AG20443 (cell line): ENCODE measurements around the gene MTRF1L.
"Not testable (repeated sequence)": the region's sequence is repeated elsewhere in the genome, so short reads cannot be mapped to it uniquely, and the experiment has no call there.

Experiments
- DNase-seq: peaks from one replicate; pipeline ENCODE4 v3.0.0; 2012; ENCODE audit warnings: low spot score, mixed read lengths

The MTRF1L gene

GRCh38 chr6:153001767-153002612 lies 519 bp downstream of the MTRF1L start:
- peak; percentile 14 for DNase-seq

- DNase-seq: not testable (repeated sequence)
Observed at GRCh38 chr6:153000790-153001189, 1.7 kb downstream of the MTRF1L start.

GRCh38 chr6:153000243-153000642 lies 2.3 kb downstream of the MTRF1L start:
- no peak for DNase-seq

GRCh38 chr6:152999538-152999937 lies 3.0 kb downstream of the MTRF1L start:
- DNase-seq: not testable (repeated sequence)

- no peak for DNase-seq
Observed at GRCh38 chr6:152993847-152994246, 8.7 kb downstream of the MTRF1L start.

- DNase-seq: no peak
Observed at GRCh38 chr6:152993431-152993830, 9.1 kb downstream of the MTRF1L start.

GRCh38 chr6:152986978-152987377 lies 15.5 kb downstream of the MTRF1L start:
- DNase-seq: no peak

GRCh38 chr6:152985300-152985699 lies 17.2 kb downstream of the MTRF1L start:
- DNase-seq: not testable (repeated sequence)

- DNase-seq: no peak
Observed at GRCh38 chr6:152984513-152984872, 18.0 kb downstream of the MTRF1L start.

GRCh38 chr6:152983637-152984512 lies 18.6 kb downstream of the MTRF1L start:
- peak; percentile 98 for DNase-seq

GRCh38 chr6:152982904-152983636 lies 19.4 kb downstream of the MTRF1L start, which contains the start of gene FBXO5:
TSS of gene FBXO5 (minus strand) at chr6:152983041. CDS start at chr6:152982959, 82 bp downstream.
- peak; percentile 98 for DNase-seq

- peak; percentile 9 for DNase-seq
Observed at GRCh38 chr6:152981989-152982903, 20.3 kb downstream of the MTRF1L start.

GRCh38 chr6:152981219-152981618 lies 21.3 kb downstream of the MTRF1L start:
- DNase-seq: no peak

- no peak for DNase-seq
Observed at GRCh38 chr6:152980656-152981055, 21.9 kb downstream of the MTRF1L start.

GRCh38 chr6:152979116-152979515 lies 23.4 kb downstream of the MTRF1L start:
- DNase-seq: no peak

GRCh38 chr6:152978058-152978457 lies 24.5 kb downstream of the MTRF1L start:
- DNase-seq: no peak

- DNase-seq: no peak
Observed at GRCh38 chr6:152977556-152977955, 25.0 kb downstream of the MTRF1L start.

GRCh38 chr6:152976749-152977148 lies 25.8 kb downstream of the MTRF1L start:
- no peak for DNase-seq

- DNase-seq: no peak
Observed at GRCh38 chr6:152975204-152975915, 27.1 kb downstream of the MTRF1L start.

GRCh38 chr6:152973916-152974315 lies 28.6 kb downstream of the MTRF1L start:
- no peak for DNase-seq
